ENCODE data around the gene DNASE1L3. TPM values are rescaled to one million over a fixed set of nuclear protein-coding genes. Genes with fewer than 3 reads are reported as not detected.

Gene DNASE1L3
- total and polyA plus RNA-seq, 2 of the 13 experiments (the other 11 are each of a cell fraction or from before 2014, with no cell fraction given): 0.86 to 1.7 TPM

DNA sequence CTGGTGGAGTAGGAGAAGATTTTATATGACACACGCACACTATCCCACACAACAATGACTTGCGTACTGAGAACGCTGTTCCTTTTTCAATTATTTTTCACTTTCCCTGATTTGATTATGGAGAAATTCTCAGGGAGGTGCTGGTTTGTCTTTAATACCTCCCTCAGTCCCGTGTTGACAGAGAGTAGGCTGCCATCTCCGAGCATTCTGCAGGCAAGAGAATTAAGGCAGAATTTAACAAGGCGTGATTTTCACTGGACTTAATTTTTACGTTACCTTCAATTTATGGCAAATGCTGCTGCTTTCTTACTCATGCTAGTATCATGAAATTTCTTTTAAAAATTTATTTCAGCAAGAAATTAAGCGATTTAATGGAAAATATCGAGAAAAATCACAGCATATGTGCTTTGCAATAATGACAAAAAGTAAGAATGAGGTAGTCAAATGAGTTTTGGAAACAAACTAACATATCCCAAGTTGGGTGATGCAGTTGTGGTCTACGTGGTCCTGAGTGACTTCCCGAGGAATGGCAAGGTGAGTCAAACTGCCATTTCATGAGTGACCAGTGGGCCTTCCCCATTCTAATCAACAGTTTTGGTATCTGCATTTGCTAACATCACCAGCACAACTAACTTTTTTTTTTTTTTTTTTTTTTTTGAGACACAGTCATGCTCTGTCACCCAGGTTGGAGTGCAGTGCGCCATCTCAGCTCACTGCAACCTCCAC, 16.9 kb downstream of the DNASE1L3 start (continued):
- TF ChIP-seq BRF2 (CRISPR knock-in tag; IDR thresholded peaks at IDR 0.05) (no peak), ZNF816 (CRISPR knock-in tag; IDR thresholded peaks at IDR 0.05; ENCODE audit: borderline replicate concordance) (no peak), RBM39 (IDR thresholded peaks at IDR 0.05; ENCODE audit: low read depth, low read length, poor library complexity, severe bottlenecking) (no peak), ZNF207 (IDR thresholded peaks at IDR 0.05; ENCODE audit: borderline replicate concordance) (no peak), ZZZ3 (CRISPR knock-in tag; IDR thresholded peaks at IDR 0.05; ENCODE audit: borderline replicate concordance) (no peak), ELF3 (CRISPR knock-in tag; IDR thresholded peaks at IDR 0.05) (no peak), IRX3 (CRISPR knock-in tag; IDR thresholded peaks at IDR 0.05; ENCODE audit: borderline replicate concordance, low read depth) (no peak), TMF1 (CRISPR knock-in tag; IDR thresholded peaks at IDR 0.05; ENCODE audit: low read depth) (no peak), DR1 (CRISPR knock-in tag; IDR thresholded peaks at IDR 0.05) (no peak), ZNF18 (CRISPR knock-in tag; IDR thresholded peaks at IDR 0.05; ENCODE audit: insufficient replicate concordance) (no peak), BHLHE40 (IDR thresholded peaks at IDR 0.05; ENCODE audit: low read length) (no peak), THAP7 (CRISPR knock-in tag; IDR thresholded peaks at IDR 0.05) (no peak), HCFC1 (IDR thresholded peaks at IDR 0.05; ENCODE audit: low read depth, low read length) (no peak), KDM5B (CRISPR knock-in tag; IDR thresholded peaks at IDR 0.05; ENCODE audit: borderline replicate concordance) (no peak)
- TF ChIP-seq, protein P1, sequence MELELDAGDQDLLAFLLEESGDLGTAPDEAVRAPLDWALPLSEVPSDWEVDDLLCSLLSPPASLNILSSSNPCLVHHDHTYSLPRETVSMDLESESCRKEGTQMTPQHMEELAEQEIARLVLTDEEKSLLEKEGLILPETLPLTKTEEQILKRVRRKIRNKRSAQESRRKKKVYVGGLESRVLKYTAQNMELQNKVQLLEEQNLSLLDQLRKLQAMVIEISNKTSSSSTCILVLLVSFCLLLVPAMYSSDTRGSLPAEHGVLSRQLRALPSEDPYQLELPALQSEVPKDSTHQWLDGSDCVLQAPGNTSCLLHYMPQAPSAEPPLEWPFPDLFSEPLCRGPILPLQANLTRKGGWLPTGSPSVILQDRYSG (CRISPR knock-in tag; IDR thresholded peaks at IDR 0.05): 0 out of 2 replicates have a peak, but pooled peaks have one; percentile 15
- TF ChIP-seq, protein P2, sequence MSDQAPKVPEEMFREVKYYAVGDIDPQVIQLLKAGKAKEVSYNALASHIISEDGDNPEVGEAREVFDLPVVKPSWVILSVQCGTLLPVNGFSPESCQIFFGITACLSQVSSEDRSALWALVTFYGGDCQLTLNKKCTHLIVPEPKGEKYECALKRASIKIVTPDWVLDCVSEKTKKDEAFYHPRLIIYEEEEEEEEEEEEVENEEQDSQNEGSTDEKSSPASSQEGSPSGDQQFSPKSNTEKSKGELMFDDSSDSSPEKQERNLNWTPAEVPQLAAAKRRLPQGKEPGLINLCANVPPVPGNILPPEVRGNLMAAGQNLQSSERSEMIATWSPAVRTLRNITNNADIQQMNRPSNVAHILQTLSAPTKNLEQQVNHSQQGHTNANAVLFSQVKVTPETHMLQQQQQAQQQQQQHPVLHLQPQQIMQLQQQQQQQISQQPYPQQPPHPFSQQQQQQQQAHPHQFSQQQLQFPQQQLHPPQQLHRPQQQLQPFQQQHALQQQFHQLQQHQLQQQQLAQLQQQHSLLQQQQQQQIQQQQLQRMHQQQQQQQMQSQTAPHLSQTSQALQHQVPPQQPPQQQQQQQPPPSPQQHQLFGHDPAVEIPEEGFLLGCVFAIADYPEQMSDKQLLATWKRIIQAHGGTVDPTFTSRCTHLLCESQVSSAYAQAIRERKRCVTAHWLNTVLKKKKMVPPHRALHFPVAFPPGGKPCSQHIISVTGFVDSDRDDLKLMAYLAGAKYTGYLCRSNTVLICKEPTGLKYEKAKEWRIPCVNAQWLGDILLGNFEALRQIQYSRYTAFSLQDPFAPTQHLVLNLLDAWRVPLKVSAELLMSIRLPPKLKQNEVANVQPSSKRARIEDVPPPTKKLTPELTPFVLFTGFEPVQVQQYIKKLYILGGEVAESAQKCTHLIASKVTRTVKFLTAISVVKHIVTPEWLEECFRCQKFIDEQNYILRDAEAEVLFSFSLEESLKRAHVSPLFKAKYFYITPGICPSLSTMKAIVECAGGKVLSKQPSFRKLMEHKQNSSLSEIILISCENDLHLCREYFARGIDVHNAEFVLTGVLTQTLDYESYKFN (CRISPR knock-in tag; conservative IDR thresholded peaks at IDR 0.05): peak; percentile 47
- TF ChIP-seq, protein P3, sequence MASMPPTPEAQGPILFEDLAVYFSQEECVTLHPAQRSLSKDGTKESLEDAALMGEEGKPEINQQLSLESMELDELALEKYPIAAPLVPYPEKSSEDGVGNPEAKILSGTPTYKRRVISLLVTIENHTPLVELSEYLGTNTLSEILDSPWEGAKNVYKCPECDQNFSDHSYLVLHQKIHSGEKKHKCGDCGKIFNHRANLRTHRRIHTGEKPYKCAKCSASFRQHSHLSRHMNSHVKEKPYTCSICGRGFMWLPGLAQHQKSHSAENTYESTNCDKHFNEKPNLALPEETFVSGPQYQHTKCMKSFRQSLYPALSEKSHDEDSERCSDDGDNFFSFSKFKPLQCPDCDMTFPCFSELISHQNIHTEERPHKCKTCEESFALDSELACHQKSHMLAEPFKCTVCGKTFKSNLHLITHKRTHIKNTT (CRISPR knock-in tag; IDR thresholded peaks at IDR 0.05): no peak
- TF ChIP-seq, protein P4, sequence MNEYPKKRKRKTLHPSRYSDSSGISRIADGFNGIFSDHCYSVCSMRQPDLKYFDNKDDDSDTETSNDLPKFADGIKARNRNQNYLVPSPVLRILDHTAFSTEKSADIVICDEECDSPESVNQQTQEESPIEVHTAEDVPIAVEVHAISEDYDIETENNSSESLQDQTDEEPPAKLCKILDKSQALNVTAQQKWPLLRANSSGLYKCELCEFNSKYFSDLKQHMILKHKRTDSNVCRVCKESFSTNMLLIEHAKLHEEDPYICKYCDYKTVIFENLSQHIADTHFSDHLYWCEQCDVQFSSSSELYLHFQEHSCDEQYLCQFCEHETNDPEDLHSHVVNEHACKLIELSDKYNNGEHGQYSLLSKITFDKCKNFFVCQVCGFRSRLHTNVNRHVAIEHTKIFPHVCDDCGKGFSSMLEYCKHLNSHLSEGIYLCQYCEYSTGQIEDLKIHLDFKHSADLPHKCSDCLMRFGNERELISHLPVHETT (CRISPR knock-in tag; conservative IDR thresholded peaks at IDR 0.05): no peak
